ENCODE data around the gene THRB. TPM values are rescaled to one million over a fixed set of nuclear protein-coding genes. Genes with fewer than 3 reads are reported as not detected.

Gene THRB
- total RNA-seq, 1 experiment from 2014 or later = not detected

GRCh38 chr3:24490151-24490550, 4.5 kb downstream of the THRB start:
- Histone ChIP-seq H4K20me1 (ENCODE audit: insufficient read depth, low read depth, low read length) (no peaks in the 10 kb centered on the region), H3K79me2 (ENCODE audit: low read length) (no peaks in the 10 kb centered on the region), H3K4me1 (ENCODE audit: low read length) (no peaks in the 10 kb centered on the region), H2AFZ (ENCODE audit: low read length) (no peak overlapping the region), H3K36me3 (ENCODE audit: insufficient read depth, low read length) (no peaks in the 10 kb centered on the region), H3K4me3 (ENCODE audit: low read length) (no peak overlapping the region), H3K27ac (ENCODE audit: low read length) (no peak overlapping the region), H3K4me2 (ENCODE audit: low read depth, low read length, poor library complexity, severe bottlenecking) (no peak overlapping the region), H3K9me3 (ENCODE audit: low read length) (no peaks in the 10 kb centered on the region), H3K9ac (ENCODE audit: low read length) (no peak overlapping the region), H3K27me3 (ENCODE audit: low read length) (no peaks in the 10 kb centered on the region), H3K9me2 (replicated peaks; ENCODE audit: insufficient read depth, low read length) (no peaks in the 10 kb centered on the region)
- DNase-seq = no peak

DNA sequence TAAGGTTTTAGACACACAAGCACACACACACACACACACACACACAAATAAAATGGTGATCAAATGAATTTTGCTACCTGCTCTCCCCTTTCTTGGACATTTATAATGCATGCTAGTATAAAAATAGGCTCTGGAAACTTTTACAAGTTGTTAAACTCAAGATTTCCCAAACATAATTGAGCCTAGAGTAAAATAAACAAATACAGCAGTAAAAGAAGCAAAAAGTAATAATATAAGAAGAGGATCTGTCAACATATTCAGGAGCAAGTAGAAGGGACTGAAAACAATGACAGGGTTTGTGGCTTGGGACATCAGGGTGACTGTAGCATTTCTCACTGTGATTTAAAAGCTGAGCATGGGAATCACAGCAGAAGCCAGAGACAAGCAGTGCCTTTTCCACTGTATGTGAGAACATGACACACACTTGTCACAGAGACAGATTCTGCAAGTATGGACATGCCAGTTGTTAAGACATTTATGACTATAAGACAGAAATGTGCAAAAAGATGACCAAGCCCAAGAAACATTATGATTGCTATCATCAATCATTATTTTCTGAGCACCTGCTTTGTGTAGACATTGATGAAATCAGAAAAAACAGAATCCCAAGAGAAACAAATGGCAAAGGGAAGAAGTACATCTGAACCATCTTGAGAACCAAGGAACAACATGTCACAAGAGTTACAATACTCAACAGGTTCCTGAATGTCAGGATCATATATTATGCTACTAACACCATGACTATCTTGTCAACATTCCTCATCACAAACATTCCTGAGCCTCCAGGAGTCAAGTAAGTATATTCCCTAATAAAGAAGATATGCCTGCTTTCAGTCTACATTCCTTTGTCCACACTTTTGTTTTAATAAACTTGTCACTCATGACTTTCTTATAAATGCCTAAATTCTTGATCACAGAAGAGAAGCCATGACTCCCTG, 7.1 kb downstream of the THRB start:
- Histone ChIP-seq H3K4me3 (ENCODE audit: low read length) (no peak overlapping the region), H3K27ac (ENCODE audit: low read length) (no peak overlapping the region), H3K79me2 (ENCODE audit: low read length) (no peaks in the 10 kb centered on the region), H3K4me2 (ENCODE audit: low read depth, low read length, poor library complexity, severe bottlenecking) (no peak overlapping the region), H3K9ac (ENCODE audit: low read length) (no peak overlapping the region), H4K20me1 (ENCODE audit: insufficient read depth, low read depth, low read length) (no peaks in the 10 kb centered on the region), H3K27me3 (ENCODE audit: low read length) (no peaks in the 10 kb centered on the region), H3K9me3 (ENCODE audit: low read length) (no peaks in the 10 kb centered on the region), H3K4me1 (ENCODE audit: low read length) (no peaks in the 10 kb centered on the region), H3K9me2 (replicated peaks; ENCODE audit: insufficient read depth, low read length) (no peaks in the 10 kb centered on the region), H3K36me3 (ENCODE audit: insufficient read depth, low read length) (no peaks in the 10 kb centered on the region), H2AFZ (ENCODE audit: low read length) (no peak overlapping the region)
- DNase-seq = no peak

DNA sequence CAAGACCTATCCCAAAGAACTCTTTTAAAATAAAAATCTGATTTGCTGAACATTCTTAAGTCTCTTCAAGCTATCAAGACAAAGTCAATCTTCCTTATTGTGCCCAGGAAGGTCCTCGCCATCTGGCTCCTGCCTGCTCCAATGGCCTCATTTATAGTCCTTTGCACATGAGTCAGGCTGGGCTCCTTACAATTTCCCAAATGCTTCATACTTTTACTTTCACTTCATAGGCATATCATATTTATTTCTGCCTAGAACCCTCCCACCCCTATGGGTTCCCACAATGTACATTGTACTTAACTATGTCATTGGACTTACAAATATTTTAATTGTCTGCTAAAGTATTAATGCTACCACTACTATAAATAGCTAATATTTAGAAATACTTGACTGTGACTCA, 9.1 kb downstream of the THRB start:
- no peak overlapping the region for H3K27ac ChIP-seq (ENCODE audit: low read length)
- no peak overlapping the region for H3K4me3 ChIP-seq (ENCODE audit: low read length)
- H3K4me2 ChIP-seq (ENCODE audit: low read depth, low read length, poor library complexity, severe bottlenecking) = no peak overlapping the region
- no peak for DNase-seq
- no peaks in the 10 kb centered on the region for H3K36me3 ChIP-seq (ENCODE audit: insufficient read depth, low read length)
- no peaks in the 10 kb centered on the region for H3K9me2 ChIP-seq (replicated peaks; ENCODE audit: insufficient read depth, low read length)
- H3K9me3 ChIP-seq (ENCODE audit: low read length) = no peaks in the 10 kb centered on the region
- no peaks in the 10 kb centered on the region for H4K20me1 ChIP-seq (ENCODE audit: insufficient read depth, low read depth, low read length)
- no peaks in the 10 kb centered on the region for H3K4me1 ChIP-seq (ENCODE audit: low read length)
- no peak overlapping the region for H3K9ac ChIP-seq (ENCODE audit: low read length)
- no peaks in the 10 kb centered on the region for H3K79me2 ChIP-seq (ENCODE audit: low read length)
- no peaks in the 10 kb centered on the region for H3K27me3 ChIP-seq (ENCODE audit: low read length)
- H2AFZ ChIP-seq (ENCODE audit: low read length) = no peak overlapping the region

GRCh38 chr3:24483873-24484272, 10.8 kb downstream of the THRB start:
- Histone ChIP-seq H4K20me1 (ENCODE audit: insufficient read depth, low read depth, low read length) (no peaks in the 10 kb centered on the region), H3K4me2 (ENCODE audit: low read depth, low read length, poor library complexity, severe bottlenecking) (no peak overlapping the region), H3K79me2 (ENCODE audit: low read length) (no peaks in the 10 kb centered on the region), H2AFZ (ENCODE audit: low read length) (no peak overlapping the region), H3K9me3 (ENCODE audit: low read length) (no peaks in the 10 kb centered on the region), H3K4me3 (ENCODE audit: low read length) (no peak overlapping the region), H3K4me1 (ENCODE audit: low read length) (no peaks in the 10 kb centered on the region), H3K27ac (ENCODE audit: low read length) (no peak overlapping the region), H3K9ac (ENCODE audit: low read length) (no peak overlapping the region), H3K9me2 (replicated peaks; ENCODE audit: insufficient read depth, low read length) (no peaks in the 10 kb centered on the region), H3K27me3 (ENCODE audit: low read length) (no peaks in the 10 kb centered on the region), H3K36me3 (ENCODE audit: insufficient read depth, low read length) (no peaks in the 10 kb centered on the region)
- no peak for DNase-seq

- H3K9me2 ChIP-seq (replicated peaks; ENCODE audit: insufficient read depth, low read length) = no peaks in the 10 kb centered on the region
- DNase-seq = no peak
- H3K9me3 ChIP-seq (ENCODE audit: low read length) = no peaks in the 10 kb centered on the region
- no peak overlapping the region for H2AFZ ChIP-seq (ENCODE audit: low read length)
- no peaks in the 10 kb centered on the region for H3K4me1 ChIP-seq (ENCODE audit: low read length)
- H3K27ac ChIP-seq (ENCODE audit: low read length) = no peak overlapping the region
- no peak overlapping the region for H3K9ac ChIP-seq (ENCODE audit: low read length)
- H3K79me2 ChIP-seq (ENCODE audit: low read length) = no peaks in the 10 kb centered on the region
- no peaks in the 10 kb centered on the region for H4K20me1 ChIP-seq (ENCODE audit: insufficient read depth, low read depth, low read length)
- H3K4me2 ChIP-seq (ENCODE audit: low read depth, low read length, poor library complexity, severe bottlenecking) = no peak overlapping the region
- H3K36me3 ChIP-seq (ENCODE audit: insufficient read depth, low read length) = no peaks in the 10 kb centered on the region
- no peak overlapping the region for H3K4me3 ChIP-seq (ENCODE audit: low read length)
- H3K27me3 ChIP-seq (ENCODE audit: low read length) = no peaks in the 10 kb centered on the region
Observed at GRCh38 chr3:24482096-24482705, 12.4 kb downstream of the THRB start.

- H2AFZ ChIP-seq (ENCODE audit: low read length) = no peak overlapping the region
- H4K20me1 ChIP-seq (ENCODE audit: insufficient read depth, low read depth, low read length) = no peaks in the 10 kb centered on the region
- H3K27ac ChIP-seq (ENCODE audit: low read length) = no peak overlapping the region
- H3K4me2 ChIP-seq (ENCODE audit: low read depth, low read length, poor library complexity, severe bottlenecking) = no peak overlapping the region
- H3K9ac ChIP-seq (ENCODE audit: low read length) = no peak overlapping the region
- H3K9me3 ChIP-seq (ENCODE audit: low read length) = no peaks in the 10 kb centered on the region
- no peaks in the 10 kb centered on the region for H3K4me1 ChIP-seq (ENCODE audit: low read length)
- H3K4me3 ChIP-seq (ENCODE audit: low read length) = no peak overlapping the region
- no peaks in the 10 kb centered on the region for H3K27me3 ChIP-seq (ENCODE audit: low read length)
- H3K79me2 ChIP-seq (ENCODE audit: low read length) = no peaks in the 10 kb centered on the region
- no peak for DNase-seq
- no peaks in the 10 kb centered on the region for H3K9me2 ChIP-seq (replicated peaks; ENCODE audit: insufficient read depth, low read length)
- H3K36me3 ChIP-seq (ENCODE audit: insufficient read depth, low read length) = no peaks in the 10 kb centered on the region
Observed at GRCh38 chr3:24481193-24481592, 13.5 kb downstream of the THRB start.

- Histone ChIP-seq H3K79me2 (ENCODE audit: low read length) (no peaks in the 10 kb centered on the region), H3K4me1 (ENCODE audit: low read length) (no peaks in the 10 kb centered on the region), H3K9me3 (ENCODE audit: low read length) (no peaks in the 10 kb centered on the region), H3K27ac (ENCODE audit: low read length) (no peak overlapping the region), H3K9me2 (replicated peaks; ENCODE audit: insufficient read depth, low read length) (no peaks in the 10 kb centered on the region), H3K4me2 (ENCODE audit: low read depth, low read length, poor library complexity, severe bottlenecking) (no peak overlapping the region), H4K20me1 (ENCODE audit: insufficient read depth, low read depth, low read length) (no peaks in the 10 kb centered on the region), H2AFZ (ENCODE audit: low read length) (no peak overlapping the region), H3K4me3 (ENCODE audit: low read length) (no peak overlapping the region), H3K9ac (ENCODE audit: low read length) (no peak overlapping the region), H3K36me3 (ENCODE audit: insufficient read depth, low read length) (no peaks in the 10 kb centered on the region), H3K27me3 (ENCODE audit: low read length) (no peaks in the 10 kb centered on the region)
- no peak for DNase-seq
Observed at GRCh38 chr3:24480497-24480896, 14.2 kb downstream of the THRB start.

DNA sequence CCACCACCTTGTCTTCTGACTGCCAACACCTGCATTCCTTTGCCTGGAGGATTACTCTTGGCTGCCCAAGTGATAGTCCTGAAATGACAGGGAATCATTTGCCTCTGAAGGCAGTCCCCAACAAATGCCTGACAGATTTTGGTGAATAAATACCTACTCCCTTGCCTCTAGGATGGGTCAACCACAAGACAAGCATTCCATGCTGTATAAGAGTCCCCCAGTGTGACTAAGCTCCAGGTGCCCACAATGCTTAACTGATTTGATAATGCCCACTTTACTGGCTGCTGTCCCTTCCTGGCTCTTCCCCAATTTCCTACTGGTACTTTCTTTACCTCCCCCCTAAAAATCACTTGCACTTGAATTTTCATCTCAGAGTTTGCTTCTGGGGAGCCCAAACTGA, 14.8 kb downstream of the THRB start:
- Histone ChIP-seq H3K4me1 (ENCODE audit: low read length) (no peaks in the 10 kb centered on the region), H3K4me3 (ENCODE audit: low read length) (no peak overlapping the region), H3K9me2 (replicated peaks; ENCODE audit: insufficient read depth, low read length) (no peaks in the 10 kb centered on the region), H3K9ac (ENCODE audit: low read length) (no peak overlapping the region), H3K4me2 (ENCODE audit: low read depth, low read length, poor library complexity, severe bottlenecking) (no peak overlapping the region), H3K27me3 (ENCODE audit: low read length) (no peaks in the 10 kb centered on the region), H4K20me1 (ENCODE audit: insufficient read depth, low read depth, low read length) (no peaks in the 10 kb centered on the region), H2AFZ (ENCODE audit: low read length) (no peak overlapping the region), H3K79me2 (ENCODE audit: low read length) (no peaks in the 10 kb centered on the region), H3K27ac (ENCODE audit: low read length) (no peak overlapping the region), H3K36me3 (ENCODE audit: insufficient read depth, low read length) (no peaks in the 10 kb centered on the region), H3K9me3 (ENCODE audit: low read length) (no peaks in the 10 kb centered on the region)
- no peak for DNase-seq

All from Karpas-422 (cell line).